H1 (cell line): Measurements from ENCODE around the gene RASAL1.

Source experiments
- CREB1 ChIP-seq: IDR thresholded peaks from 2 replicates; pipeline ENCODE4 v1.6.1; 2012; ENCODE audit warnings: inconsistent platforms
- EZH2 ChIP-seq: fragments of 200-600 bp; sonication (generic); IDR thresholded peaks from 2 replicates; pipeline ENCODE4 v1.7.1; 2012; ENCODE audit warnings: low read depth, mild to moderate bottlenecking, moderate library complexity, low read length, inconsistent platforms; ENCODE audit not compliant: severe bottlenecking
- JUN ChIP-seq: IDR thresholded peaks from 2 replicates; pipeline ENCODE4 v1.6.1; 2011; ENCODE audit warnings: low read depth, mild to moderate bottlenecking, improper control_type of control experiment, low read length
- SIN3A ChIP-seq, 2 experiments: IDR thresholded peaks in 1 of 2; conservative IDR thresholded peaks in 1 of 2; 2 replicates each; pipeline ENCODE4 v1.6.1; 2011 to 2012; ENCODE audit warnings: low read length in 2 of 2, improper control_type of control experiment in 1 of 2, low read depth in 1 of 2, mild to moderate bottlenecking in 1 of 2
- TEAD4 ChIP-seq: IDR thresholded peaks from 2 replicates; pipeline ENCODE4 v1.6.1; 2012; ENCODE audit warnings: low read depth, low read length, inconsistent platforms, mixed read lengths
- TF ChIP-seq, protein P1 (sequence below), 3 experiments: IDR thresholded peaks; 1 replicate in 2 of 3; 2 replicates in 1 of 3; pipeline versions ENCODE4 v1.5.1 to v1.6.1; 2011; ENCODE audit warnings: low read length in 3 of 3, mild to moderate bottlenecking in 3 of 3, inconsistent platforms in 2 of 3, low read depth in 1 of 3, moderate library complexity in 1 of 3; ENCODE audit not compliant: insufficient read depth in 1 of 3; ENCODE audit errors: control extremely low read depth in 1 of 3

DNA sequence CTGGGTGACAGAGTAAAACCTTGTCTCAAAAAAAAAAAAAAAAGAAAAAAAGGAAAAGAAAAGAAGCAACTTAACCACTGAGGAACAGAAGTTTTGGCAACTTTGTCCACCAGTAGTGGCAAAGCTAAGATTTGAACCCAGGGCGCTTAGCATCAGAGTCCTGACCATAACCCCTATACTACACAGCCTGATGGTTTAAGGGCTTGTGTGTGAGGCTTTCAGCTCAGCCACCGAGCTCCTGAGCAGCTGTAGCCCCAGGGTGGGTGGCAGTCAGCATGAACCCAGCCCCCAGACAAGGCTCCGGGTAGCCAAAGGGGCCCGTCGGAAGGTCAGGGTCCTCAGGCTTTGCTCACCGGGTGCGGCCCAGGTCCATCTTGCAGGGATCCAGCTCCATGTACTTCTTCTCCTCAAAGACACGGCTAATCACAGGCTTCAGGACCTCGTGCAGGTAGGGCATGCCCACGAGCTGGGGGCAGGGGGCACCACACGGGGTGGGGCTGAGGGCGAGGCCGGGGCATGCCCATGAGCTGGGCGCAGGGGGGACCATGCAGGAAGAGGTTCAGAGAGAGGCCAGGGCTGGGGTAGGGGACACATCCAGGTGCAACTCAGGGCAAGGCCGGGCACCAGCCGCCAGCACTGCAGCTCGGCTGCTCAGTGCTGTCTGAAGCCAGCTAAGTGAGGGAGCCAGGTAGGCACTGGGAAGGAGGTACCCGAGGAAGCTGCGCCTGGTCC lies 20.9 kb downstream of the RASAL1 start:
- TF ChIP-seq, protein P1, sequence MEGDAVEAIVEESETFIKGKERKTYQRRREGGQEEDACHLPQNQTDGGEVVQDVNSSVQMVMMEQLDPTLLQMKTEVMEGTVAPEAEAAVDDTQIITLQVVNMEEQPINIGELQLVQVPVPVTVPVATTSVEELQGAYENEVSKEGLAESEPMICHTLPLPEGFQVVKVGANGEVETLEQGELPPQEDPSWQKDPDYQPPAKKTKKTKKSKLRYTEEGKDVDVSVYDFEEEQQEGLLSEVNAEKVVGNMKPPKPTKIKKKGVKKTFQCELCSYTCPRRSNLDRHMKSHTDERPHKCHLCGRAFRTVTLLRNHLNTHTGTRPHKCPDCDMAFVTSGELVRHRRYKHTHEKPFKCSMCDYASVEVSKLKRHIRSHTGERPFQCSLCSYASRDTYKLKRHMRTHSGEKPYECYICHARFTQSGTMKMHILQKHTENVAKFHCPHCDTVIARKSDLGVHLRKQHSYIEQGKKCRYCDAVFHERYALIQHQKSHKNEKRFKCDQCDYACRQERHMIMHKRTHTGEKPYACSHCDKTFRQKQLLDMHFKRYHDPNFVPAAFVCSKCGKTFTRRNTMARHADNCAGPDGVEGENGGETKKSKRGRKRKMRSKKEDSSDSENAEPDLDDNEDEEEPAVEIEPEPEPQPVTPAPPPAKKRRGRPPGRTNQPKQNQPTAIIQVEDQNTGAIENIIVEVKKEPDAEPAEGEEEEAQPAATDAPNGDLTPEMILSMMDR (IDR thresholded peaks at IDR 0.05; ENCODE audit: control extremely low read depth in 1 of 3, insufficient read depth in 1 of 3, low read depth in 1 of 3, low read length in 3 of 3): no peak
- TF ChIP-seq CREB1 (no peak), TEAD4 (no peak), EZH2 (no peak), SIN3A (conservative IDR thresholded peaks at IDR 0.05 in 1 of 2, IDR thresholded peaks at IDR 0.05 in 1 of 2; ENCODE audit: low read depth in 1 of 2, low read length in 2 of 2) (no peak), JUN (no peak)
